Measurements from ENCODE around the gene NPAS3. TPM values are rescaled to one million over a fixed set of nuclear protein-coding genes. Genes with fewer than 3 reads are reported as not detected.

The NPAS3 gene
- total and polyA plus RNA-seq, 2 of the 8 experiments (the other 6 are each of a cell fraction or from before 2014, with no cell fraction given): 0.11 to 0.60 TPM

DNA sequence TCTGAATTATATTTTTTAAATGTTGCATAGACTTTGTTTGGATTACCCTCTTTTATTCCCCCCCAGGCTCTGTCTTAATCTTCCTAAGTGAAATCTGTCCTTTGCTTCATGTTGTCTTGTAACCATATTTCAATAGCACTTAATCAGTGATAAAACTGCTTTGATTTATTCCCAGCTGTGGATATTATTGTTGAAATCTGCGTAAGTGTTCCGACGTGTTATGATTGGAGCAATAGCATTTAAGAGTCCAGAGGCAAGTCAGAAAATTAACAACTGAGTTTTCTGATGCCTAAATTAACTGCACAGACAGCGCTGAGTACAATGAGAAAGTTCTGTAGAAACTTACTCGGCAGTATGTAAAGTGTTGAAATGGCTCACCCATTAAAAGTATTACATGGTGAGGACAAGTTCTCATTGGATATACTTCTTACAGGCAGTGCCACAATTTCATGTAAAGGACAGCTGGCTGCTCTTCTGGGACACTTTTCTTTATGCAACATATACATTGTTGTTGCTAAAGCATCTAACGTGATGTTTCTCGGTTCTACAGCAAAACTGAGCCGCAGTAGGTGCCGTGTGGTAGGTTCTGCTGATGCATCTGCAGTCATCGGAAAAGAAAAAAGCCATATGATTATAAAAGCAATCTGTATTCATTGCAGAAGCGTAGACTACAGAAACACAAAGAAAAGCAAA is 511.2 kb downstream of the NPAS3 start:
- no peak overlapping the region for H3K4me2 ChIP-seq (ENCODE audit: insufficient read depth in 1 of 2, low read depth in 2 of 2, low read length in 2 of 2)
- no peak overlapping the region for H2BK5ac ChIP-seq (ENCODE audit: low read depth, low read length)
- H3K23ac ChIP-seq (ENCODE audit: insufficient read length): no peak overlapping the region
- H2AK5ac ChIP-seq (ENCODE audit: low read depth, low read length): no peak overlapping the region
- H3K79me1 ChIP-seq (ENCODE audit: low read depth, low read length): no peaks in the 10 kb centered on the region
- TF ChIP-seq JUND (IDR thresholded peaks at IDR 0.05; ENCODE audit: low read length): no peak
- TF ChIP-seq CBX5 (IDR thresholded peaks at IDR 0.05; ENCODE audit: low read depth, low read length): no peak
- TF ChIP-seq, protein P1, sequence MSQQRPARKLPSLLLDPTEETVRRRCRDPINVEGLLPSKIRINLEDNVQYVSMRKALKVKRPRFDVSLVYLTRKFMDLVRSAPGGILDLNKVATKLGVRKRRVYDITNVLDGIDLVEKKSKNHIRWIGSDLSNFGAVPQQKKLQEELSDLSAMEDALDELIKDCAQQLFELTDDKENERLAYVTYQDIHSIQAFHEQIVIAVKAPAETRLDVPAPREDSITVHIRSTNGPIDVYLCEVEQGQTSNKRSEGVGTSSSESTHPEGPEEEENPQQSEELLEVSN (IDR thresholded peaks at IDR 0.05): no peak
- H3K9me3 ChIP-seq (ENCODE audit: insufficient read depth in 2 of 2, low read depth in 1 of 2, low read length in 1 of 2): no peaks in the 10 kb centered on the region
- no peak overlapping the region for H2BK20ac ChIP-seq (ENCODE audit: low read length)
- H4K20me1 ChIP-seq (replicated peaks in 1 of 2; ENCODE audit: control insufficient read depth in 1 of 2, insufficient read depth in 2 of 2, low read length in 2 of 2): no peaks in the 10 kb centered on the region
- H3K14ac ChIP-seq (ENCODE audit: insufficient read length): no peak overlapping the region
- DNase-seq (ENCODE audit: low read depth in 1 of 2, low spot score in 2 of 2) (no peak), FAIRE-seq (no peak)
- no peak overlapping the region for H3K4ac ChIP-seq (replicated peaks; ENCODE audit: insufficient read length, low read depth, low read length)
- H4K8ac ChIP-seq (ENCODE audit: extremely low read depth, insufficient read depth, low read length): no peak overlapping the region
- no peaks in the 10 kb centered on the region for H3K36me3 ChIP-seq (ENCODE audit: control insufficient read depth in 2 of 4, insufficient read depth in 4 of 4, low read length in 3 of 4)
- H2AFZ ChIP-seq (ENCODE audit: low read length): no peak overlapping the region
- H3K56ac ChIP-seq (replicated peaks; ENCODE audit: insufficient read length, low read depth, low read length): no peak overlapping the region
- H3K27me3 ChIP-seq (replicated peaks in 1 of 4; ENCODE audit: control insufficient read depth in 3 of 4, extremely low read depth in 1 of 4, insufficient read depth in 3 of 4, low read length in 3 of 4): no peaks in the 10 kb centered on the region
- H3K9ac ChIP-seq (replicated peaks in 1 of 4; ENCODE audit: extremely low read depth in 1 of 4, low read depth in 3 of 4, low read length in 3 of 4): no peak overlapping the region
- WGBS, 2 experiments (ENCODE audit: extremely low coverage in 1 of 2, insufficient coverage in 1 of 2, insufficient read length in 1 of 2, insufficient replicate concordance in 2 of 2, low coverage in 1 of 2, low lambda C conversion rate in 2 of 2, missing lambda C conversion rate in 1 of 2): 94% methylated on average over 11 of the region's 11 CpGs; no CpG with 5 or more reads in 1 of the 2 experiments
- no peaks in the 10 kb centered on the region for H3K79me2 ChIP-seq (ENCODE audit: control insufficient read depth in 1 of 2, insufficient read depth in 2 of 2, low read length in 2 of 2)
- H4K91ac ChIP-seq (replicated peaks; ENCODE audit: insufficient read length, low read length): no peak overlapping the region
- H3K4me1 ChIP-seq (replicated peaks in 1 of 4; ENCODE audit: control insufficient read depth in 3 of 4, insufficient read depth in 4 of 4, low read length in 3 of 4): no peaks in the 10 kb centered on the region
- no peak overlapping the region for H2BK12ac ChIP-seq (ENCODE audit: low read depth, low read length)
- H3K4me3 ChIP-seq (ENCODE audit: extremely low read depth in 1 of 4, insufficient read depth in 2 of 4, low read depth in 3 of 4, low read length in 4 of 4): no peak overlapping the region
- ChIA-PET CTCF (ENCODE audit: partially characterized antibody) (no interaction called here), POLR2A (ENCODE audit: partially characterized antibody) (no interaction called here)
- H2BK15ac ChIP-seq (ENCODE audit: low read length): no peak overlapping the region
- H3K27ac ChIP-seq (ENCODE audit: low read depth, low read length): no peak overlapping the region
- no peak overlapping the region for H4K5ac ChIP-seq (ENCODE audit: insufficient read length, low read depth, low read length)
- no peaks in the 10 kb centered on the region for H3K23me2 ChIP-seq (ENCODE audit: low read depth, low read length)
- H2BK120ac ChIP-seq (replicated peaks; ENCODE audit: low read depth, low read length): no peak overlapping the region
- H3K18ac ChIP-seq (ENCODE audit: extremely low read depth, low read length): no peak overlapping the region

Measured in H1 (cell line).